Measurements from ENCODE around the gene ZNF629.

DNA sequence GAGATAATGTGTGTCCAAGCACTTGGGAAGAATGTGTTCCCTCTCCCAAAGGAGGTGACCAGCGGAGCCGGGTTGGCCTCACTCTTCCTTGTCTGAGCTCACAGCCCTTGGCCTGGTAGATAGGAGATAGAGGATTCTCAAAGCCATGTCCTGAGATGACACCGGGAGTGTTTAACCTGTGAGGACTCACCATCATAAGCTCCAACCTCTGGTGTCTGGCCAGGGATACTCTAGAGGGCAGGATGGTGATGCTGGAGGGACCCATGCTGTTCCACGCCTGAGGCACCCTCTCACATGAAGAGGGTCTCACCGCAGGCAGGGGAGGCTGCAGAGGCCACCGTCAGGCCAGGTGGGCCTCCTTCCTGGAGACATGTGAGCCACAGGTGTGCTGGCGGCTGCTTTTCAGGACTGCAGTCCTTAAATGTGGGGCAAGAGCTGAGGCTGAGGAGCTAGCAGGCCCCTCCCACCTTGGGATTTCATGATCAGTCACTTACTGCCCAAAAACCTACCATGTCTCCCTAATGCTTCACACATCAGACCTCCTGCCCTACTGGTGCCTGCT is 6.6 kb upstream of the ZNF629 start:
- TF ChIP-seq FOXA1 (IDR thresholded peaks at IDR 0.05) = no peak
- no peak for TF ChIP-seq BHLHE40 (IDR thresholded peaks at IDR 0.05; ENCODE audit: borderline replicate concordance)
- TF ChIP-seq FOXM1 (IDR thresholded peaks at IDR 0.05; ENCODE audit: borderline replicate concordance) = no peak
- TF ChIP-seq SP1 (IDR thresholded peaks at IDR 0.05) = no peak
- TF ChIP-seq ARNT (IDR thresholded peaks at IDR 0.05) = no peak
- TF ChIP-seq PKNOX1 (IDR thresholded peaks at IDR 0.05) = no peak
- no peak for TF ChIP-seq FOXK2 (IDR thresholded peaks at IDR 0.05)
- TF ChIP-seq HDGF (IDR thresholded peaks at IDR 0.05; ENCODE audit: borderline replicate concordance) = no peak
- no peak for TF ChIP-seq ELF4 (IDR thresholded peaks at IDR 0.05)
- TF ChIP-seq ZNF384 (IDR thresholded peaks at IDR 0.05) = no peak

All from HEK293T (cell line).